Colonic mucosa (tissue), 4 donors: ENCODE results near the gene LHFPL3. TPM values are rescaled to one million over a fixed set of nuclear protein-coding genes. Genes with fewer than 3 reads are reported as not detected.

Source experiments
- DNase-seq: peaks from one replicate; pipeline ENCODE4 v3.0.0-alpha.2; 2020
- H3K27ac ChIP-seq: fragments of 200-600 bp; one replicate; pipeline ENCODE4 v1.8.0; 2021
- H3K27me3 ChIP-seq: fragments of 200-600 bp; one replicate; pipeline ENCODE4 v1.8.0; 2021
- H3K36me3 ChIP-seq: fragments of 200-600 bp; one replicate; pipeline ENCODE4 v1.8.0; 2021
- H3K4me1 ChIP-seq: fragments of 200-600 bp; one replicate; pipeline ENCODE4 v1.8.0; 2021; ENCODE audit warnings: mild to moderate bottlenecking
- H3K4me3 ChIP-seq: fragments of 200-600 bp; one replicate; pipeline ENCODE4 v1.8.0; 2021
- H3K9ac ChIP-seq, 2 donors: one replicate each; pipeline ENCODE4 v1.7.0; 2013; ENCODE audit warnings: control low read depth in 2 of 2, low read depth in 2 of 2, low read length in 2 of 2
- H3K9me3 ChIP-seq: fragments of 200-600 bp; one replicate; pipeline ENCODE4 v1.8.0; 2021
- CTCF ChIP-seq: fragments of 200-600 bp; IDR thresholded peaks from one replicate; pipeline ENCODE4 v1.8.0; 2022; ENCODE audit warnings: antibody characterized with exemption, mild to moderate bottlenecking
- intact Hi-C: fragments of 100-400 bp; cut with DNase I; formaldehyde crosslinking; loops from one replicate; pipeline ENCODE4 v1.14.1; 2022
- total RNA-seq, 2 donors: library from RNA; stranded (reverse); fragmentation: NEBNext Ultra II Directional in 1 of 2; extraction: Animal tissue kit (Norgen Biotek cat#: 25700) in 1 of 2; gene quantifications; one replicate each; pipeline ENCODE4 v1.2.1, GENCODE V29; 2021
- donor health status: healthy.
- donor health status: DM: no; HTN: no; CAD: no.
- donor health status: DM: no; HTN: no; CAD: no.

LHFPL3 gene
- total RNA-seq, 2 donors from 2014 or later = 0.12 to 0.27 TPM

- TF ChIP-seq CTCF = no peak
- Histone ChIP-seq H3K27ac (no peak overlapping the region), H3K9ac (no peak overlapping the region), H3K27me3 (no peaks in the 10 kb centered on the region), H3K4me1 (no peaks in the 10 kb centered on the region), H3K36me3 (no peaks in the 10 kb centered on the region), H3K9me3 (no peaks in the 10 kb centered on the region), H3K4me3 (no peak overlapping the region)
- DNase-seq = no peak
- intact Hi-C loops = no loop called here
Measured at GRCh38 chr7:104805449-104806317, 477.3 kb downstream of the LHFPL3 start.

- H3K4me1 ChIP-seq = no peaks in the 10 kb centered on the region
- TF ChIP-seq CTCF = no peak
- no peaks in the 10 kb centered on the region for H3K27me3 ChIP-seq
- no peaks in the 10 kb centered on the region for H3K9me3 ChIP-seq
- no peak overlapping the region for H3K4me3 ChIP-seq
- no peaks in the 10 kb centered on the region for H3K36me3 ChIP-seq
- no peak overlapping the region for H3K27ac ChIP-seq
- intact Hi-C loops = no loop called here
- DNase-seq = no peak
- no peak overlapping the region for H3K9ac ChIP-seq
Measured at GRCh38 chr7:104807671-104808070, 479.3 kb downstream of the LHFPL3 start.

- Histone ChIP-seq H3K9me3 (no peaks in the 10 kb centered on the region), H3K27me3 (no peaks in the 10 kb centered on the region), H3K4me3 (no peak overlapping the region), H3K36me3 (no peaks in the 10 kb centered on the region), H3K27ac (no peak overlapping the region), H3K9ac (no peak overlapping the region), H3K4me1 (no peaks in the 10 kb centered on the region)
- TF ChIP-seq CTCF = no peak
- DNase-seq = no peak
- intact Hi-C loops = no loop called here
Measured at GRCh38 chr7:104809906-104810305, 481.5 kb downstream of the LHFPL3 start.

GRCh38 chr7:104814126-104814525 lies 485.7 kb downstream of the LHFPL3 start:
- Histone ChIP-seq H3K27me3 (no peaks in the 10 kb centered on the region), H3K9ac (no peak overlapping the region), H3K4me1 (no peaks in the 10 kb centered on the region), H3K4me3 (no peak overlapping the region), H3K27ac (no peak overlapping the region), H3K36me3 (no peaks in the 10 kb centered on the region), H3K9me3 (no peaks in the 10 kb centered on the region)
- no peak for TF ChIP-seq CTCF
- intact Hi-C loops = no loop called here
- no peak for DNase-seq

GRCh38 chr7:104814671-104815400 lies 486.4 kb downstream of the LHFPL3 start:
- no peaks in the 10 kb centered on the region for H3K36me3 ChIP-seq
- intact Hi-C loops = no loop called here
- no peaks in the 10 kb centered on the region for H3K27me3 ChIP-seq
- H3K9ac ChIP-seq = no peak overlapping the region
- DNase-seq = no peak
- no peak overlapping the region for H3K4me3 ChIP-seq
- H3K4me1 ChIP-seq = no peaks in the 10 kb centered on the region
- H3K9me3 ChIP-seq = no peaks in the 10 kb centered on the region
- TF ChIP-seq CTCF = no peak
- no peak overlapping the region for H3K27ac ChIP-seq
